ENCODE data around the gene TRPM5. TPM values are rescaled to one million over a fixed set of nuclear protein-coding genes. Genes with fewer than 3 reads are reported as not detected.
A peak's percentile ranks its signal among the peaks of the same experiment; 100 is the strongest.

TRPM5 gene
- total RNA-seq, 3 donors from 2014 or later = 2.2 to 3.7 (median 2.5) TPM

DNA sequence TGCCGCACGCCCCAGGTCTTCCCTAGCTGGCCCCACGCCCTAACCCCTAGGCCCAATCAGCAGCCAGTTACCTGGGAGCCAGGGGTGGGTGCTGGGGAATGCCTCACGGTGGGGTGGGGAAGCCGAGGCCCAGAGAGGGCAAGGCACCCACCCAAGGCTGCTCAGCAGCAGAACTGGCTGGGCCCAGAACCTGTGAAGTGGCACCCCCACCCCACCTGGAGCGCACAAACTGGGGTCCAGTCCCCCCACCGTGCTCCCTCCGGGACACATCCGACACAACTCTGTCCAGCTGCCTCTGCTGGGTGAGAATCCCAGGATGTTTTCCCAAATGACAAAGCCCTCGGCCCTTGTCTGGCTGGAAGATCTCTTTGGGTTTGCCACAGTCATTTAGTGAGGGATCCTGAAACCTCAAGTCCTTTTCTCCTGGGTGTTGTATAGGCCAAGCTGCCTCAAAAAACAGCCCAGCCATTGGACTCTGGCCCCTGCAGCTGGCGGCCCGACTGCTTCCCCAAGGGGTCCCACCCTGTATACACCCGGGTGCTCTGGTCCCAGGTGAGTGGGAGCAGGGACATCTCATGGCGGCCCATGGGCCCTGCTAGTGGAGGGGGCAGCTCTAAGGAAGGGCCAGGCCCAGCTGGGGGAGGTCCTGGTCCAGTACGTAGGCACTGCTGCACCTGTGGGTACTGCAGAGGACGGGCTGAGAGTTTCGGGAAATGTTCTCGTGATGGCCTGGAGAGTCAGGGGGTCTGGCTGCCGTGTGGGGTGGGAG lies 22.9 kb downstream of the TRPM5 start:
- peak in 1 of 3 donors; percentile 38 for DNase-seq
- Histone ChIP-seq H3K4me3 (no peak overlapping the region), H3K4me1 (ENCODE audit: low read depth) (peaks cover 10% of the 10 kb centered on the region), H3K9me3 (no peaks in the 10 kb centered on the region), H3K36me3 (ENCODE audit: low read depth) (no peaks in the 10 kb centered on the region)
- intact Hi-C loops (cut with DNase I, micrococcal nuclease) = loop anchor here (2.0 to 10.0 kb wide), 5 partner anchors 117 to 473 kb away; partner anchors contain the start of genes C11orf21 (in 1 of the 2) and TSPAN32 (in 1 of the 2)
- no peak for ATAC-seq
- TF ChIP-seq, protein P1, sequence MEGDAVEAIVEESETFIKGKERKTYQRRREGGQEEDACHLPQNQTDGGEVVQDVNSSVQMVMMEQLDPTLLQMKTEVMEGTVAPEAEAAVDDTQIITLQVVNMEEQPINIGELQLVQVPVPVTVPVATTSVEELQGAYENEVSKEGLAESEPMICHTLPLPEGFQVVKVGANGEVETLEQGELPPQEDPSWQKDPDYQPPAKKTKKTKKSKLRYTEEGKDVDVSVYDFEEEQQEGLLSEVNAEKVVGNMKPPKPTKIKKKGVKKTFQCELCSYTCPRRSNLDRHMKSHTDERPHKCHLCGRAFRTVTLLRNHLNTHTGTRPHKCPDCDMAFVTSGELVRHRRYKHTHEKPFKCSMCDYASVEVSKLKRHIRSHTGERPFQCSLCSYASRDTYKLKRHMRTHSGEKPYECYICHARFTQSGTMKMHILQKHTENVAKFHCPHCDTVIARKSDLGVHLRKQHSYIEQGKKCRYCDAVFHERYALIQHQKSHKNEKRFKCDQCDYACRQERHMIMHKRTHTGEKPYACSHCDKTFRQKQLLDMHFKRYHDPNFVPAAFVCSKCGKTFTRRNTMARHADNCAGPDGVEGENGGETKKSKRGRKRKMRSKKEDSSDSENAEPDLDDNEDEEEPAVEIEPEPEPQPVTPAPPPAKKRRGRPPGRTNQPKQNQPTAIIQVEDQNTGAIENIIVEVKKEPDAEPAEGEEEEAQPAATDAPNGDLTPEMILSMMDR (IDR thresholded peaks at IDR 0.05) = no peak

DNA sequence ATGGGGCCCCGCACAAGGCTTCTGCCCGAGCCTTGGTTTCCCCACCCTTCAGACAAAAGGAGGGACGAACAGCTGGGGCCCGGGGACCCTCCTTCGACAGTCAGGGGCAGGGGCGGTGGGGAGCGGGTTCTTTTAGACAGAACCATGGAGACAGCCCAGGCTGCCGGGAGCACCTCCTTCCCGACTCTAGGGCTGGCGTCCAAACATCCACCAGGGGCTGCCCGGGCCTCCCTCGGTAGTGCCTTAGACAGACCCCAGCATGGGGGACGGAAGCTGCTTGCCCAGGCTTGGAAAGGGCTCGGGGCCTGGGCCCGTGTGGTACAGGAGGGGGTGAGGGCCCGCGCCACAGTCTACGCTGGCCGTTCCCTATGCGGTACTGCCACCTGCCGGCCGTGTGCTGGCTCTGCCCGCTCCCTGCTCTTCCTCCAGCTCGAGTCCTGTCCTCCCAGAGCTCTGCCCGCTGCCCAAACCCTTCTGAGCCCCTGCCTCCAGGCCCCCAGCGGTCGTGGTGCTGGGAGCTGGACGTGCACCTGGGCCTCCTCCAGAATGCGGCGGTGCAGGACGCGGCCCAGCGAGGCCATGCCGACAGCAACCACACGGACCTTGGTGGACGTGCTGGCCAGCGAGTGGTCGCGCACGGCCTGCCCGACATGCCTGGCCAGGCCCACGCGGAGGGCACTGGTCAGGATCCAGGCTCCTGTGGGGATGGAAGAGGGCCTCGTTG lies 23.6 kb downstream of the TRPM5 start:
- Histone ChIP-seq H3K9me3 (no peaks in the 10 kb centered on the region), H3K4me3 (no peak overlapping the region), H3K36me3 (ENCODE audit: low read depth) (no peaks in the 10 kb centered on the region), H3K4me1 (ENCODE audit: low read depth) (peaks cover 10% of the 10 kb centered on the region)
- peak; percentile 75 to 84 (median 79) for DNase-seq
- TF ChIP-seq, protein P1 (IDR thresholded peaks at IDR 0.05) = peak; percentile 87
- intact Hi-C loops (cut with DNase I, micrococcal nuclease) = loop anchor here (2.0 to 10.0 kb wide), 5 partner anchors 116 to 474 kb away; partner anchors contain the start of genes C11orf21 (in 1 of the 2) and TSPAN32 (in 1 of the 2)
- ATAC-seq = peak; percentile 91

DNA sequence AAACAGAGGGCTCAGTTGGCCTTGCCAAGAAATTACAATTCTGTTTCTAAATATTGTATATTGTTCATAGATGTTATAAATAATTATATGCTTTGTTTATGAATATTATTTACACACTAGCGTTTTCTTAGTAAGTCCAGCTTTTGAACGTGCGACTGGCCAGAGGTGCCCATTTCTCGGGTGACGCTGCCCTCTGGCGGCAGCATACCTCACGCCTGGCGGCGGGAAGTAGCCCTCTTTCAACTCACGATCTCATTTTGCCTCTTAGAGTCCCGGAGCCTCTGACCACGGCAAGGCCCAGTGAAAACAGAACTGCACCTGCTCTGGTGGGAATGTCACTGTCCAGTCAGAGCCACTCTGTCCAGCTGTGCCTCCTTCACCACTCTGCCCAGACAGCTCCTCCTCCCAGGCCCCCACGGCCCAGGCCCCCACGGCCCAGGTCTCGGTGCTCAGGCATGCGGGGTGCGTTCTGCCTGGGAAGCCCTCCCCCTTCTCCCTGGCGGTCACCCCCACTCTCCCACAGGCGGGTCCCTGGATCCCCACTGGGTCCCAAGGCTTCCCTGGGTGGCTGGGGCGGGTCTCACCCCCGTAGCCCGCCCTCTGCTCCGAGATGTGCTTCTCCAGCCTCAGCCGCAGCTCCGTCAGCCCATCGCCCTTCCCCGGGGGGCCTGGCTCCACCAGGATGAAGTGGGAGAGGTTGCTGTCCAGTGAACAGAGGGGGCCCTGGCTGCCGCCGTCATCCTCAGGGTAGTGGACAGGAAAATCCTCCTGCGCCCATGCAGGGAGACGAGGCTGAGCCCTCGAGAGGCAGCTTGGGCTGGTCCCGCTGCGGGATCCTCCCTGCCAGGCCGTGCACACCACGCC lies 24.4 kb downstream of the TRPM5 start:
- H3K4me3 ChIP-seq = no peak overlapping the region
- no peaks in the 10 kb centered on the region for H3K36me3 ChIP-seq (ENCODE audit: low read depth)
- DNase-seq (peak; percentile 77 to 88 (median 87)), ATAC-seq (peak; percentile 78)
- no peaks in the 10 kb centered on the region for H3K9me3 ChIP-seq
- intact Hi-C loops (cut with DNase I, micrococcal nuclease) = loop anchor here (2.0 to 10.0 kb wide), 5 partner anchors 115 to 475 kb away; partner anchors contain the start of genes C11orf21 (in 1 of the 2) and TSPAN32 (in 1 of the 2)
- TF ChIP-seq, protein P1 (IDR thresholded peaks at IDR 0.05) = peak; percentile 74
- H3K4me1 ChIP-seq (ENCODE audit: low read depth) = peaks cover 10% of the 10 kb centered on the region

DNA sequence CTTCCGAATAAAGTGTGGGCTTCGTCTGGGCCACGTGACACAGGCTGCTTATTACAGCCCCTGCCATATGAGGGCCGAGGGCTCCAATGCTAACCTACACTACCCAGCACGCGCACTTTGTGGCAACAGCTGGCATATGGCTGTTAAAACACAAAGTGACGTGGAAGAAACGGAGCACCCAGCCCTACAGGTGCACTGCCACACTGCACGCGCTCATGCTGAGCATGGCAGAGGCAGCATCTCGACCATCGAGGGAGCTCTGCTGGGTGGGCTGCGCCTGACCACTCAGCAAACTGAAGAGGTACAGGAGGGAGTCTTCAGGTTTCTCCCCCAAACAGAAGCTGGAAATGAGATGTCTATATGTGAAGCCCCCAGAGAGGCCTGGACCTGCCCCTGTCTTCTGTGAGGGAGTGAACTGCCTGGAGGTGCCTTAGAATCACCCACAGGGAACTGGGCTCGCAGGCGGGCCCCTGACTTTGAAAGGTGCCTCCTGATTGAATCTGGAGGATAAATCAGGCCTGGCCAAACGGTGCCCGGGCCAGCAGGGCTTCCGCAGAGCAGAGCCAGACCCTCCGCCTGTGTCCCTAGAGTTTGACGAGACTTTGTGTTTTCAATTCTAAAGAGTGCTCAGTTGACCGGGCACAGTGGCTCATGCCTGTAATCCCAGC lies 25.5 kb downstream of the TRPM5 start:
- H3K4me1 ChIP-seq (ENCODE audit: low read depth) = peaks cover 10% of the 10 kb centered on the region
- H3K4me3 ChIP-seq = no peak overlapping the region
- TF ChIP-seq, protein P1 (IDR thresholded peaks at IDR 0.05) = no peak
- ATAC-seq = no peak
- peak in 1 of 3 donors; percentile 17 for DNase-seq
- intact Hi-C loops (cut with DNase I, micrococcal nuclease) = no loop called here
- H3K9me3 ChIP-seq = no peaks in the 10 kb centered on the region
- no peaks in the 10 kb centered on the region for H3K36me3 ChIP-seq (ENCODE audit: low read depth)
